Kidney glomerular epithelial cell (primary cell): ENCODE results near the gene RAB11B.
"Not testable (repeated sequence)": the region's sequence is repeated elsewhere in the genome, so short reads cannot be mapped to it uniquely, and the experiment has no call there.

Experiments
- DNase-seq: peaks from one replicate; lab custom pipeline; 2025; lab: John Stamatoyannopoulos, UW

Gene RAB11B

GRCh38 chr19:8389891-8390616 lies at the start of gene RAB11B:
RAB11B (plus strand) TSS chr19:8390360; CDS start chr19:8390417, 57 bp downstream.
- peak; percentile 100 for DNase-seq

DNA sequence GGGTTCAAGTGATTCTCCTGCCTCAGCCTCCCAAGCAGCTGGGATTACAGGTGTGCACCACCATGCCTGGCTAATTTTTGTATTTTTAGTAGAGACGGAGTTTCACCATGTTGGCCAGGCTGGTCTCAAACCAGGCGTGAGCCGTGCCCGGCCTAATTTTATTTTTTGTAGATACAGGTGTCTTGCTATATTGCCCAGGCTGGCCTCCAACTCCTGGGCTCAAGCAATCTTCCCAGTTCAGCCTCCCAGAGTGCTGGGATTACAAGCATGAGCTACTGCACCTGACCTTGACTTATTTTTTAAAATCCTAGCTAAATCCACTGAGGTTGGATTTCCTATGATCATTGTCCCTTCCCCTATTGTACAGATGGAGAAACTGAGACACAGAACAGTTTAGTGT lies 48.7 kb upstream of the RAB11B start:
- DNase-seq, result not testable (repeated sequence)

DNA sequence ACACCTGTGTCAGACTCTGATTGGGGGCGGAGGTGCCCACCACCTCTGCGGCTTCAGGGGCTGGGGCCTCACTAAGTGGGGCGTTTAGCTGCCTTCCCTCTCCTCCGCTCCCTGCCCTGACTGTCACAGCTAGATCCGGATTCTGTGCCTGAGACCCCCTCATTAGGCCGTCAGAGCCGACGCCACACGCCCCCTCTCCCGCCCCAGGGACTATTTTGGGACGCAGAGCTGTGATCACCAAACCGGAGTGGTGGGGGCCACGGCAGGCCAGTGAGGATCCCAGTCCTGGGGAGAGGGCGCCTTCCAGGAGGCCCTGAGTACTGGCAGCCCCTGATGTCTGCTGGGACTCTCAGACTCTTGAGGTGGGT lies 47.9 kb upstream of the RAB11B start:
- no peak for DNase-seq

DNA sequence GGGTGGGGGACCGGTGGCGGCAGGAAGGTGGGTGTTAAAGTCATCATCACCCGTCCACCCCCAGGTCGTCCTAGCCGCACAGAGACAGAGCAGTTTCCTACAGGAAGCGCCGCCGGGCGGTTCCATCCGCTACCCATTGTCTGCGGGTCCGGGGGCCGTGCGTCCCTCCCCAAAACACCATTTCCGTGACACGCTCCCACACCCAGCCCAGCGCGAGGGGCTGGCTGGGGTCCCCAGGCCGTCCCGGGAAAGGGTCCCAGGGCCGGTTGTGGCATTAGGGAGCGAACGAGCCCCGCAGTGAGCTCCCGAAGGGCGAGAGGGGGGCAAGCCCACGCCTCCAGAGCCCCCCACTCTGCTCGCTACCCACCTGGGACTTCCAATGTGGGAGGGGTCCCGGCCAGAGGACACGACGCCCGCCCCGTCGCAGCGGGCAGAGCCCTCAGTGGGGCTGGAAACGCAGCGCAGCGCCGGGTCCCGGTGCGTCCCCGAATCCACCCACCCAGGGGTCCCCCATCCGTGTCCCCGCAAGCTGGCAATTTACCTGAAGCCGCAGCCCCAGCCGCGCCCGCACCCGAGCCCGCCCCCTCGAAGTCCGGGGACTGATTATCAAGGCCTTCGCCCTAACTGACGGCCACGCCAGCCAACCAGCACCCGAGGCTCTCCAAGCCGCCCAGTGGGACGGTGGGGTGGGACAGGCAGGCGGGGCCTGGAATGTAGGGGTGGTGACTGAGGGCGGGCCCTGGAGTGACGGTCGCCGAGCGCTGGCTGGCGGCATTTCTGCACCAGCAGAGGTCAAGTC lies 47.3 kb upstream of the RAB11B start, which contains the start of gene KANK3:
Gene KANK3, minus strand, starts transcription at position 579 of the 799 bp plus-strand sequence. CDS start 5,434 bp downstream, outside the sequence.
- DNase-seq, result peak; percentile 70

DNA sequence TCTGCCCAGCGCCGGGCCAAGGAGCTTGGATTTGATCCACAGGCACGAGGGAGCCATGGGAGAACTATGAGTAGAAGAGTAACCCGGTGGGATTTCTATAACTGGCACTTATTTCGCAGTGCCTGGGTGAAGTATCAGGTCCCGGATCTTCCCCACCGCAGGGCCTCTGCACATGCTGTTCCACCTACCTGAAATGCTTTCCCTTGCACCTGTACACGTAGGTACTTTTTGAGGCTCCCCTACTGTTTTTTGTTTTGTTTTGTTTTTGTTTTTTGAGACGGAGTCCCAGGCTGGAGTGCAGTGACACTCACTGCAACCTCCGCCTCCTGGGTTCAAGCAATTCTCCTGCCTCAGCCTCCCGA lies 46.7 kb upstream of the RAB11B start:
- DNase-seq, result no peak

- DNase-seq, result not testable (repeated sequence)
Measured at GRCh38 chr19:8349629-8350372, 40.4 kb upstream of the RAB11B start.

GRCh38 chr19:8352134-8352827 lies 37.9 kb upstream of the RAB11B start:
- DNase-seq, result peak; percentile 50

- not testable (repeated sequence) for DNase-seq
Measured at GRCh38 chr19:8352845-8353244, 37.3 kb upstream of the RAB11B start.

GRCh38 chr19:8355631-8356402 lies 34.3 kb upstream of the RAB11B start:
- DNase-seq, result peak; percentile 97

GRCh38 chr19:8357007-8357521 lies 33.1 kb upstream of the RAB11B start:
- DNase-seq, result no peak

DNA sequence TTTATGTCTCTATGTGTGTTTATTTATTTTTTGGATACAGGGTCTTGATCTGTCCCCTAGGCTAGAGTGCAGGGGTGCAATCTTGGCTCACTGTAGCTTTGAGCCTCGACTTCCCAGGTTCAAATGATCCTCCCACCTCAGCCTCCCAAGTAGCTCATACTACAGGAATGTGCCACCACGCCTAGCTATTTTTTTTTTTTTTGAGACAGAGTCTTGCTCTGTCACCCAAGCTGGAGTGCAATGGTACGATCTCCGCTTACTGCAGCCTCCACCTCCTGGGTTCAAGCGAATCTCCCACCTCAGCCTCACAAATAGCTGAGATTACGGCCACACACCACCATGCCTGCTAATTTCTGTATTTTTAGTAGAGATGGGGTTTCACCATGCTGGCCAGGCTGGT lies 31.2 kb upstream of the RAB11B start:
- no peak for DNase-seq

DNA sequence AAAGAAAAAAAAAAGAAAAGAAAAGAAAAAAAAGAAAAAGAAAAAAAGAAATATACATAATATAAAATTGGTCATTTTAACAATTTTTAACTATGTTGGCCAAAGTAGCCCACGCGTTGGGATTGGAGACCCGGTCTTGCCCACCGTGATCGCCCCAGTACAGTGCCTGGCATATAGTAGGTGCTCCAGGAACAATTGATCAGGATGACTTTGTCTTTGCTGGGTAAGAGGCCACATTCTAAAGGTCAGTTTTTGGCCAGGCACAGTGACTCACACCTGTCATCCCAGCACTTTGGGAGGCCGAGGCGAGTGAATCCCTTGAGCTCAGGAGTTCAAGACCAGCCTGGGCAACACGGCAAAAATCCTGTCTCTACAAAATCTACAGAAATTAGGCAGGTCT lies 30.0 kb upstream of the RAB11B start:
- no peak for DNase-seq

- peak; percentile 98 for DNase-seq
Measured at GRCh38 chr19:8361921-8362793, 28.0 kb upstream of the RAB11B start.

DNA sequence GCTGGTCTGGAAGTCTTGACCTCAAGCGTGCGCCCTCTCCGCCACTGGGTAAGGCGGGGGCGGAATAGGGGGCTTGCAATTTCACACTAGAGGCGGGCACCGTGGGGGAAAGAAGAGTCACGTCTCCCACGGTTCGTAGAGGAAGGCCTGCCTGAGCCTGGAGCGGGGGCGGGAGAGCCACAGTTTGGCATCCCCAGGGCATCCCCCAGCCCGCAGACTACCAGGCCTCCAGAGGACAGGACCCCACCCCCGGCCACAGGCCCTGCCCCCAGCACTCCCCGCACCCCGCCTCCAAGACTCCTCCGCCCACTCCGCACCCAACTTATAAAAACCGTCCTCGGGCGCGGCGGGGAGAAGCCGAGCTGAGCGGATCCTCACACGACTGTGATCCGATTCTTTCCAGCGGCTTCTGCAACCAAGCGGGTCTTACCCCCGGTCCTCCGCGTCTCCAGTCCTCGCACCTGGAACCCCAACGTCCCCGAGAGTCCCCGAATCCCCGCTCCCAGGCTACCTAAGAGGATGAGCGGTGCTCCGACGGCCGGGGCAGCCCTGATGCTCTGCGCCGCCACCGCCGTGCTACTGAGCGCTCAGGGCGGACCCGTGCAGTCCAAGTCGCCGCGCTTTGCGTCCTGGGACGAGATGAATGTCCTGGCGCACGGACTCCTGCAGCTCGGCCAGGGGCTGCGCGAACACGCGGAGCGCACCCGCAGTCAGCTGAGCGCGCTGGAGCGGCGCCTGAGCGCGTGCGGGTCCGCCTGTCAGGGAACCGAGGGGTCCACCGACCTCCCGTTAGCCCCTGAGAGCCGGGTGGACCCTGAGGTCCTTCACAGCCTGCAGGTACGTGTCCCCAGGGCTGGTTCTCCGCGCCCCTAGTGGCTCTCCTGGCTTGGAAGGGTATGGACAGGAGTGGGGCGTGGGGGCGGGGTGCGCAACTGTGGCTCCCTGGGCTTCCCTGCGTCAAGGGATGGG lies 26.1 kb upstream of the RAB11B start, which contains the start of gene ANGPTL4:
Gene ANGPTL4, plus strand, starts transcription at position 353 of the 969 bp plus-strand sequence. Its CDS starts 167 bp downstream, at position 520.
- peak; percentile 30 for DNase-seq

DNA sequence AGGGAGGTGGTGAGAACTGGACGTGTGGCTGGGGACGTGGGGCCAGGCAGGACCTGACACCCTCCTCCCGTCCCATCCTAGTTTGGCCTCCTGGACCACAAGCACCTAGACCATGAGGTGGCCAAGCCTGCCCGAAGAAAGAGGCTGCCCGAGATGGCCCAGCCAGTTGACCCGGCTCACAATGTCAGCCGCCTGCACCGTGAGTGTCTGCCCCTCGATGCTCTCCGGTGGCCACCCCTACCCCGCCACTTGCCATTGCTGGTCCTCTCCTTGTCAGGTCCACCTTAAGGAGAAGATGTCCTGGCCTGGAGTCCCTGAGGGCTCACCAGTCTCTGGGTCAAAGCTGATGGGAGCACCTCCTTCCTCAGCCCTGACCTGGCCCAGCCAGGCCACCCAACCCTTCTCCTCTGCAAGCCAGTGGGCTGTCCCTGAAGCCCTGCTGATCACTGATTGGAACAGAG lies 24.0 kb upstream of the RAB11B start:
- DNase-seq, result no peak

DNA sequence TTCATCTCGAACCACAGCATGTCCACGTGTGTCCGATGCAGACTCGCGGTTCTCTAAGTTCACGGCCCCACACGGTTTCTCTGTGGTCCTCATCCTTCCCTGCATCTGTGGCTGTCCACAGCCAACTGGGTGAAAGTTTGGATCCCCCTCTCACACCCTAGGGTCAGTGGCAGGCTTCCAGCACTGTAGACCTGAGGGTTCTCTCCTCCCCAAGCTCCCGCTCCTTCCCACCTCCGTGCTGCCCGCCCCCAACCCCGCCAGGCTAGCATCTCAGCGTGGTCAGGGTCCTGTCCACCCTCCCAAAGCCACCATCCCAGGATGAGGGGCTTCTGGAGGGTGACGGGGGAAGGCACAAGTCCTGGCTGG lies 23.2 kb upstream of the RAB11B start:
- no peak for DNase-seq

DNA sequence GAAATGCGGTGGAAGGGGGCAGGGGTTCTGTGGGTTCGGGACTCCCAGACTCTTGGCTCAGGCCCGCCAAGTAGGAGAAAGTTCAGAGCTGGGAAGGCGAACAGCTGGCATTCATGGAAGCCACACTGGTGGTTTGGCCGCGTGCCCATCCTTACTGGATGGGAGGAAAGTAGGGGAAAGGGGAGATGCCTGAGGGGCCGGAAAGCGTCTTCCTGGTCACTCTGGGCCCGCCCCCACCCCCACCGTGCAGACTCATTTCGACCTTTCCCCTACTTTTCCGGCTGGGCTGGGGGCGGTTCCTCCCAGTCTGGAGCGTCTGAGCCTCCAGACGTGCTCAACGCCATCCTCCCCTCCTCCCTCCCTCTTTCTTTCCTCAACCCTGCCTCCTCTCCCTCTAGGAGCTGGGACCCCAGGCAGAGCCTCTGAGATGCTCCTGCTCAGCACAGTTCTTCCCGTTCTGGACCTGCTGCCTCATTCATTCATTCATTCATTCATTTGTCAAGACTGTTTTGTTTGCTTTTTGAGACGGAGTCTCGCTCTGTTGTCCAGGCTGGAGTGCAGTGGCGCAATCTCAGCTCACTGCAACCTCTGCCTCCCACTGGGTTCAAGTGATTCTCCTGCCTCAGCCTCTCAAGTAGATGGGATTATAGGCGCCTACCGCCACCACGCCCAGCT lies 22.7 kb upstream of the RAB11B start:
- peak; percentile 93 for DNase-seq
